HepG2 (cell line): ENCODE measurements around the gene EIF4G1. TPM values are rescaled to one million over a fixed set of nuclear protein-coding genes. Genes with fewer than 3 reads are reported as not detected.

ENCODE experiments used
- ARNTL ChIP-seq: sonication (generic); formaldehyde crosslinking; IDR thresholded peaks from 2 replicates; pipeline ENCODE4 v1.4.0; 2020; ENCODE audit warnings: mild to moderate bottlenecking, missing genetic modification reagents
- ATAD3A ChIP-seq: sonication (generic); formaldehyde crosslinking; IDR thresholded peaks from 2 replicates; pipeline ENCODE4 v1.4.0; 2020; ENCODE audit warnings: missing genetic modification reagents
- CREB1 ChIP-seq, 2 experiments: fragments of 450-650 bp in 1 of 2; IDR thresholded peaks; 2 replicates each; pipeline ENCODE4 v1.6.1; 2016 to 2017; ENCODE audit warnings: control low read depth in 1 of 2, mild to moderate bottlenecking in 1 of 2, missing compliant biosample characterization in 1 of 2, missing genetic modification characterization in 1 of 2
- HOXA7 ChIP-seq: sonication (generic); formaldehyde crosslinking; IDR thresholded peaks from 2 replicates; pipeline ENCODE4 v1.8.1; 2022; ENCODE audit warnings: mild to moderate bottlenecking, missing genetic modification reagents, moderate library complexity
- KLF13 ChIP-seq: sonication (generic); formaldehyde crosslinking; IDR thresholded peaks from 2 replicates; pipeline ENCODE4 v1.4.0; 2020; ENCODE audit warnings: mild to moderate bottlenecking, missing genetic modification reagents
- MED13 ChIP-seq: sonication (generic); formaldehyde crosslinking; IDR thresholded peaks from 2 replicates; pipeline ENCODE4 v1.5.0; 2020; ENCODE audit warnings: missing genetic modification reagents
- TFAP4 ChIP-seq: sonication (generic); IDR thresholded peaks from 2 replicates; pipeline ENCODE4 v1.6.1; 2016; ENCODE audit warnings: low read depth, borderline replicate concordance
- WIZ ChIP-seq: sonication (generic); formaldehyde crosslinking; IDR thresholded peaks from 2 replicates; pipeline ENCODE4 v1.5.1; 2020; ENCODE audit warnings: mild to moderate bottlenecking, missing genetic modification reagents
- ZBTB38 ChIP-seq: sonication (generic); formaldehyde crosslinking; IDR thresholded peaks from 2 replicates; pipeline ENCODE4 v1.5.1; 2020; ENCODE audit warnings: mild to moderate bottlenecking, missing genetic modification reagents
- ZNF124 ChIP-seq: sonication (generic); formaldehyde crosslinking; IDR thresholded peaks from 2 replicates; pipeline ENCODE4 v1.4.0; 2020; ENCODE audit warnings: missing genetic modification reagents
- ZNF256 ChIP-seq: sonication (generic); formaldehyde crosslinking; conservative IDR thresholded peaks from 2 replicates; pipeline ENCODE4 v1.4.0; 2020; ENCODE audit warnings: missing genetic modification reagents
- ZNF30 ChIP-seq: sonication (generic); formaldehyde crosslinking; IDR thresholded peaks from 2 replicates; pipeline ENCODE4 v1.5.0; 2020; ENCODE audit warnings: mild to moderate bottlenecking, missing genetic modification reagents
- ZNF883 ChIP-seq: sonication (generic); formaldehyde crosslinking; IDR thresholded peaks from 2 replicates; pipeline ENCODE4 v1.5.1; 2020; ENCODE audit warnings: mild to moderate bottlenecking, missing genetic modification reagents; ENCODE audit errors: not compliant biosample characterization
- polyA plus RNA-seq, 8 experiments: library from polyadenylated mRNA; depleted of rRNA in 3 of 8; stranded (reverse) in 7 of 8; unstranded in 1 of 8; fragments of >200 nt; fragmentation: Illumina TruSeq in 4 of 8; extraction: Trizol in 4 of 8; gene quantifications; 2 replicates each; pipeline versions ENCODE4 v1.2.1 to v1.2.3, GENCODE V29; 2011 to 2016; ENCODE audit warnings: low read depth in 4 of 8, missing spikeins in 1 of 8, mixed read lengths in 1 of 8; ENCODE audit not compliant: insufficient read depth in 1 of 8
- total RNA-seq, 5 experiments: library from RNA; depleted of rRNA; stranded (reverse); fragments of >200 nt; fragmentation: Illumina TruSeq; extraction: Trizol; gene quantifications; 2 replicates each; pipeline ENCODE4 v1.2.3, GENCODE V29; 2016; ENCODE audit warnings: low read depth in 1 of 5
- TF ChIP-seq, protein P1 (sequence below): sonication (generic); formaldehyde crosslinking; IDR thresholded peaks from 2 replicates; pipeline ENCODE4 v1.5.0; 2020; ENCODE audit warnings: missing genetic modification reagents
- TF ChIP-seq, protein P2 (sequence below): sonication (generic); formaldehyde crosslinking; IDR thresholded peaks from 2 replicates; pipeline ENCODE4 v1.8.1; 2023; ENCODE audit warnings: mild to moderate bottlenecking, inconsistent platforms, moderate library complexity, missing genetic modification reagents, borderline replicate concordance
- TF ChIP-seq, protein P3 (sequence below): sonication (generic); formaldehyde crosslinking; IDR thresholded peaks from 2 replicates; pipeline ENCODE4 v1.4.0; 2020; ENCODE audit warnings: missing genetic modification reagents, low read depth, mild to moderate bottlenecking, borderline replicate concordance
- TF ChIP-seq, protein P4 (sequence below): sonication (generic); formaldehyde crosslinking; IDR thresholded peaks from 2 replicates; pipeline ENCODE4 v1.4.0; 2020; ENCODE audit warnings: missing genetic modification reagents
- TF ChIP-seq, protein P5 (sequence below): sonication (generic); formaldehyde crosslinking; IDR thresholded peaks from 2 replicates; pipeline ENCODE4 v1.4.0; 2020; ENCODE audit warnings: mild to moderate bottlenecking, missing genetic modification reagents
- TF ChIP-seq, protein P6 (sequence below), 2 experiments: sonication (generic) in 1 of 2; formaldehyde crosslinking in 1 of 2; IDR thresholded peaks; 2 replicates each; pipeline versions ENCODE4 v1.4.0 to v1.6.1; 2018 to 2020; ENCODE audit warnings: missing genetic modification reagents in 2 of 2, borderline replicate concordance in 1 of 2, low read depth in 1 of 2, mild to moderate bottlenecking in 1 of 2, missing biosample characterization in 1 of 2

The EIF4G1 gene
- total and polyA plus RNA-seq, 2 of the 13 experiments (the other 11 are each of a cell fraction or from before 2014, with no cell fraction given): 208 to 213 TPM

DNA sequence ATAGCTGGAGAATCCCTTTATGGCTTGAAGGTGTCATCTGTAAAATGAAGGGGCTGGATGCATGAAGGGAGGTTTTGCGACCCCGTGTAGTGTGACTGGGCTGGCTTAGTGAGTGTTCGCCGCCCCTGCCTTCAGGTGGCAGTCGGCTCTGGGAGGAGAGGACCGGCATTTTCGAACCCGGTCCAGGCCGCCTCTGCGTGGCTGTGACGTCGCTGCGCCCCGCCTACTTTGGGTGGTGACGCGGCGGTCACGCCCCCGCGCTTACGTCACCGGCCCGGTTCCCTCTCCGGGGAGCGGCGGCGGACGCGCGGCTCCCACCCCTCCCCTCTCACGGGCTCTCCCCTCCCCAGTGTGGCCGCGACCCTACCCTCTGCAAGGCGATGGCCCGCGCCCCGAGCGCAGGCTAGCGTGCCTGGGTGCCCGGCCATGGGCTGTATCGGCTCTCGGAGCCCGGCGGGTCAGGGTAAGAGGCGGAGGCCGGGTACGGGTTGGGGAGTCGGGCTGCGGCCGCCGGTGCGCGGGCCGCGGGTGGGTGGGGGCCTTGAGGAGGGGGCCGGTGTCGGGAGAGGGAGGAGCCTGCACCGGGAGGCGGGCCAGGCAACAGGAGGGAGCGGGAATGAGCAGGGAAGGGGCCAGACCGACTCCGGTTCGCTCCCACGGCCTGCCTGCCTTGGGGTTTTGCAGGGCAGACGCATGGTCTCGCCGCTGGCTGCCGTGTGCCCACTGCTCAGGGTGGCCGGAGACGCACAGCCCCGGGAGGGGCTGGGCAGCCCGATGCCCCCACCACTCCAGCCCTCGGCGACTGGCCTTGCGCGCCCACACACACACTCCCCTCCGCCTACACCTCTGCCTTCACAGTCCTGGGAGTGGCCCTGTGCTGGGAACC is 21.5 kb downstream of the EIF4G1 start (continued):
- TF ChIP-seq, protein P1, sequence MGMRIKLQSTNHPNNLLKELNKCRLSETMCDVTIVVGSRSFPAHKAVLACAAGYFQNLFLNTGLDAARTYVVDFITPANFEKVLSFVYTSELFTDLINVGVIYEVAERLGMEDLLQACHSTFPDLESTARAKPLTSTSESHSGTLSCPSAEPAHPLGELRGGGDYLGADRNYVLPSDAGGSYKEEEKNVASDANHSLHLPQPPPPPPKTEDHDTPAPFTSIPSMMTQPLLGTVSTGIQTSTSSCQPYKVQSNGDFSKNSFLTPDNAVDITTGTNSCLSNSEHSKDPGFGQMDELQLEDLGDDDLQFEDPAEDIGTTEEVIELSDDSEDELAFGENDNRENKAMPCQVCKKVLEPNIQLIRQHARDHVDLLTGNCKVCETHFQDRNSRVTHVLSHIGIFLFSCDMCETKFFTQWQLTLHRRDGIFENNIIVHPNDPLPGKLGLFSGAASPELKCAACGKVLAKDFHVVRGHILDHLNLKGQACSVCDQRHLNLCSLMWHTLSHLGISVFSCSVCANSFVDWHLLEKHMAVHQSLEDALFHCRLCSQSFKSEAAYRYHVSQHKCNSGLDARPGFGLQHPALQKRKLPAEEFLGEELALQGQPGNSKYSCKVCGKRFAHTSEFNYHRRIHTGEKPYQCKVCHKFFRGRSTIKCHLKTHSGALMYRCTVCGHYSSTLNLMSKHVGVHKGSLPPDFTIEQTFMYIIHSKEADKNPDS (CRISPR knock-in tag): no peak
- no peak for TF ChIP-seq ZNF124 (CRISPR knock-in tag)
- no peak for TF ChIP-seq MED13 (CRISPR knock-in tag)
- TF ChIP-seq KLF13 (CRISPR knock-in tag): no peak
- no peak for TF ChIP-seq ZNF30 (CRISPR knock-in tag)
- TF ChIP-seq WIZ (CRISPR knock-in tag): no peak
- peak; percentile 58 for TF ChIP-seq ZNF883 (CRISPR knock-in tag)
- TF ChIP-seq ZNF256 (CRISPR knock-in tag): no peak
- TF ChIP-seq HOXA7 (CRISPR knock-in tag): no peak
- TF ChIP-seq, protein P2, sequence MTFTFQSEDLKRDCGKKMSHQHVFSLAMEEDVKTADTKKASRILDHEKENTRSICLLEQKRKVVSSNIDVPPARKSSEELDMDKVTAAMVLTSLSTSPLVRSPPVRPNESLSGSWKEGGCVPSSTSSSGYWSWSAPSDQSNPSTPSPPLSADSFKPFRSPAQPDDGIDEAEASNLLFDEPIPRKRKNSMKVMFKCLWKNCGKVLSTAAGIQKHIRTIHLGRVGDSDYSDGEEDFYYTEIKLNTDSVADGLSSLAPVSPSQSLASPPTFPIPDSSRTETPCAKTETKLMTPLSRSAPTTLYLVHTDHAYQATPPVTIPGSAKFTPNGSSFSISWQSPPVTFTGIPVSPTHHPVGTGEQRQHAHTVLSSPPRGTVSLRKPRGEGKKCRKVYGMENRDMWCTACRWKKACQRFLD: no peak
- TF ChIP-seq ARNTL: no peak
- no peak for TF ChIP-seq ZBTB38 (CRISPR knock-in tag)
- TF ChIP-seq TFAP4: no peak
- TF ChIP-seq, protein P3, sequence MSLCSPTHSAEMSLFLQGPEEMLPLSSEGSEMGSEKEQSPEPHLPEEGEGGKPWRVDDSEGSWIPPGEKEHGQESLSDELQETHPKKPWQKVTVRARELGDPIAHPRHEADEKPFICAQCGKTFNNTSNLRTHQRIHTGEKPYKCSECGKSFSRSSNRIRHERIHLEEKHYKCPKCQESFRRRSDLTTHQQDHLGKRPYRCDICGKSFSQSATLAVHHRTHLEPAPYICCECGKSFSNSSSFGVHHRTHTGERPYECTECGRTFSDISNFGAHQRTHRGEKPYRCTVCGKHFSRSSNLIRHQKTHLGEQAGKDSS (CRISPR knock-in tag): no peak
- TF ChIP-seq CREB1 (IDR thresholded peaks at IDR 0.05): peak; percentile 99
- TF ChIP-seq CREB1 (CRISPR knock-in tag; IDR thresholded peaks at IDR 0.05): peak; percentile 92
- TF ChIP-seq, protein P4, sequence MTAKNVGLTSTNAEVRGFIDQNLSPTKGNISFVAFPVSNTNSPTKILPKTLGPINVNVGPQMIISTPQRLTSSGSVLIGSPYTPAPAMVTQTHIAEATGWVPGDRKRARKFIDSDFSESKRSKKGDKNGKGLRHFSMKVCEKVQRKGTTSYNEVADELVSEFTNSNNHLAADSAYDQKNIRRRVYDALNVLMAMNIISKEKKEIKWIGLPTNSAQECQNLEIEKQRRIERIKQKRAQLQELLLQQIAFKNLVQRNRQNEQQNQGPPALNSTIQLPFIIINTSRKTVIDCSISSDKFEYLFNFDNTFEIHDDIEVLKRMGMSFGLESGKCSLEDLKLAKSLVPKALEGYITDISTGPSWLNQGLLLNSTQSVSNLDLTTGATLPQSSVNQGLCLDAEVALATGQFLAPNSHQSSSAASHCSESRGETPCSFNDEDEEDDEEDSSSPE (CRISPR knock-in tag): no peak
- no peak for TF ChIP-seq ATAD3A
- TF ChIP-seq, protein P5, sequence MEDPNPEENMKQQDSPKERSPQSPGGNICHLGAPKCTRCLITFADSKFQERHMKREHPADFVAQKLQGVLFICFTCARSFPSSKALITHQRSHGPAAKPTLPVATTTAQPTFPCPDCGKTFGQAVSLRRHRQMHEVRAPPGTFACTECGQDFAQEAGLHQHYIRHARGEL (CRISPR knock-in tag): no peak
- TF ChIP-seq, protein P6, sequence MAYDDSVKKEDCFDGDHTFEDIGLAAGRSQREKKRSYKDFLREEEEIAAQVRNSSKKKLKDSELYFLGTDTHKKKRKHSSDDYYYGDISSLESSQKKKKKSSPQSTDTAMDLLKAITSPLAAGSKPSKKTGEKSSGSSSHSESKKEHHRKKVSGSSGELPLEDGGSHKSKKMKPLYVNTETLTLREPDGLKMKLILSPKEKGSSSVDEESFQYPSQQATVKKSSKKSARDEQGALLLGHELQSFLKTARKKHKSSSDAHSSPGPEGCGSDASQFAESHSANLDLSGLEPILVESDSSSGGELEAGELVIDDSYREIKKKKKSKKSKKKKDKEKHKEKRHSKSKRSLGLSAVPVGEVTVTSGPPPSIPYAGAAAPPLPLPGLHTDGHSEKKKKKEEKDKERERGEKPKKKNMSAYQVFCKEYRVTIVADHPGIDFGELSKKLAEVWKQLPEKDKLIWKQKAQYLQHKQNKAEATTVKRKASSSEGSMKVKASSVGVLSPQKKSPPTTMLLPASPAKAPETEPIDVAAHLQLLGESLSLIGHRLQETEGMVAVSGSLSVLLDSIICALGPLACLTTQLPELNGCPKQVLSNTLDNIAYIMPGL (CRISPR knock-in tag; IDR thresholded peaks at IDR 0.05; ENCODE audit: borderline replicate concordance in 1 of 2, low read depth in 1 of 2): peak; percentile 50 to 68; a peak in 3 of 4 replicates
